Astrocyte (in vitro differentiated cells and primary cell): ENCODE measurements around the gene WDR45B.

Experiments
- CTCF ChIP-seq: IDR thresholded peaks from 2 replicates; pipeline ENCODE4 v1.5.1; 2011; ENCODE audit warnings: low read depth, mild to moderate bottlenecking, inconsistent platforms, low read length, moderate library complexity; ENCODE audit not compliant: insufficient read depth
- EZH2 ChIP-seq: IDR thresholded peaks from 2 replicates; pipeline ENCODE4 v1.6.1; 2012; ENCODE audit warnings: mild to moderate bottlenecking, low read length, inconsistent platforms; ENCODE audit not compliant: insufficient read depth

DNA sequence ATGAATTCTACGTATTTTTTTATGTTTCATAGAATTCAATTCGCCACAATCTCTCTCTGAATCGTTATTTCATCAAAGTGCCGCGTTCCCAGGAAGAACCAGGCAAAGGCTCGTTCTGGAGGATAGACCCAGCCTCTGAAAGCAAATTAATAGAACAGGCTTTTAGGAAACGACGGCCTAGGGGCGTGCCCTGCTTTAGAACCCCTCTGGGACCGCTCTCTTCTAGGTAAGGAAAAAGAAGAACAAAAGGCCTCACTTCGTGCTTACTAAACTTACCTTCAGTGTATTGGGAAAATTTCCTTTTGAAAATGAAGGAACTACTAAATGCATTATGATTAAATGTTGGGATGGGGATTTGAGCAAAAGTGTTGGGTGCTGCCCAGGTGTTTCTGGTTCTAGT lies 65.5 kb downstream of the WDR45B start:
- TF ChIP-seq CTCF: no peak
- no peak for TF ChIP-seq EZH2
